Esophagus squamous epithelium (tissue), 5 donors: ENCODE data around the gene WBP1. TPM values are rescaled to one million over a fixed set of nuclear protein-coding genes. Genes with fewer than 3 reads are reported as not detected.

Experiments used
- DNase-seq: peaks from one replicate; lab custom pipeline; 2025; lab: John Stamatoyannopoulos, UW
- H3K27ac ChIP-seq, 4 donors: fragments of 200-600 bp; sonication (generic); one replicate each; pipeline ENCODE4 v1.5.1; 2016 to 2019; ENCODE audit warnings: mild to moderate bottlenecking in 1 of 4
- H3K27me3 ChIP-seq, 4 donors: fragments of 200-600 bp; sonication (generic); 1 replicate in 3 of 4; 2 replicates in 1 of 4; pipeline versions ENCODE4 v1.5.1 to v1.6.0; 2017 to 2021; ENCODE audit warnings: antibody characterized with exemption in 1 of 4
- H3K36me3 ChIP-seq, 3 donors: fragments of 200-600 bp; sonication (generic); one replicate each; pipeline ENCODE4 v1.5.1; 2016 to 2019
- H3K4me1 ChIP-seq, 3 donors: fragments of 200-600 bp; sonication (generic); one replicate each; pipeline ENCODE4 v1.5.1; 2017 to 2019
- H3K4me3 ChIP-seq, 4 donors: fragments of 200-600 bp; sonication (generic); 1 replicate in 3 of 4; 2 replicates in 1 of 4; pipeline ENCODE4 v1.5.1; 2016 to 2019; ENCODE audit warnings: mild to moderate bottlenecking in 2 of 4, moderate library complexity in 1 of 4
- H3K9me3 ChIP-seq, 3 donors: fragments of 200-600 bp; sonication (generic); one replicate each; pipeline ENCODE4 v1.5.1; 2016 to 2019
- POLR2A ChIP-seq, 4 donors: fragments of 450-650 bp; IDR thresholded peaks; one replicate each; pipeline ENCODE4 v1.6.1; 2017; ENCODE audit warnings: antibody characterized with exemption in 4 of 4, mild to moderate bottlenecking in 4 of 4, moderate library complexity in 3 of 4
- WGBS, 2 donors: methylation state at CpG; one replicate each; pipeline ENCODE4 v1.1.5; 2018; 5-methylcytosine and 5-hydroxymethylcytosine counted together
- intact Hi-C: fragments of 100-400 bp; cut with DNase I; formaldehyde crosslinking; loops from one replicate; pipeline ENCODE4 v1.15.0; 2022
- total RNA-seq, 4 donors: library from RNA; depleted of rRNA; stranded (reverse); fragments of >200 nt; gene quantifications; one replicate each; pipeline ENCODE4 v1.1.0, GENCODE V29; 2016
- TF ChIP-seq, protein P1 (sequence below), 6 experiments: fragments of 450-650 bp in 4 of 6; fragments of 200-600 bp in 2 of 6; sonication (generic) in 2 of 6; IDR thresholded peaks; one replicate each; pipeline ENCODE4 v1.5.1; 2016 to 2019; ENCODE audit warnings: antibody characterized with exemption in 6 of 6, mild to moderate bottlenecking in 4 of 6, moderate library complexity in 4 of 6
- donor health status: DM: yes; HTN: yes; CAD: no.

The WBP1 gene
- total RNA-seq, 4 donors from 2014 or later = 14.2 to 34.1 (median 25.3) TPM

DNA sequence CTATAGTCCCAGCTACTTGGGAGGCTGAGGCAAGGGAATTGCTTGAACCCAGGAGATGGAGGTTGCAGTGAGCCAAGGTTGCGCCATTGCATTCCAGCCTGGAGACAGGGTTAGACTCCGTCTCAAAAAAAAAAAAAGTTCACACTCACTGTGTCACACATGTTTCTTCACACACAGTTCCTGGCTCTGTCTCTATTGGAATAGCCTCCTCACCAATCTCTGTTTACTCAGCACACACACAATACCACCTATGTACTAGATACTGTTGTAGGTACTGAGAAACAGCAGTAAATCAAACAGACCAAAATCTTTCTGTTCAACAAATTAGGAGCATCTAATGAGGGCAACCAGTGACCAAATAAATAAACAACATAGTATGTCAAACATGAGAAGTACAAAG is 27.9 kb downstream of the WBP1 start:
- no peak for DNase-seq
- intact Hi-C loops = loop anchor here (10.0 kb wide), 1 partner anchor 99 kb away; no protein-coding TSS in a partner anchor
- Histone ChIP-seq H3K27me3 (no peaks in the 10 kb centered on the region), H3K4me1 (peaks cover 17 to 26% (median 17%) of the 10 kb centered on the region in 3 donors), H3K27ac (no peak overlapping the region), H3K9me3 (no peaks in the 10 kb centered on the region), H3K4me3 (no peak overlapping the region), H3K36me3 (peaks cover 9 to 62% (median 9%) of the 10 kb centered on the region in 3 donors)
- TF ChIP-seq, protein P1, sequence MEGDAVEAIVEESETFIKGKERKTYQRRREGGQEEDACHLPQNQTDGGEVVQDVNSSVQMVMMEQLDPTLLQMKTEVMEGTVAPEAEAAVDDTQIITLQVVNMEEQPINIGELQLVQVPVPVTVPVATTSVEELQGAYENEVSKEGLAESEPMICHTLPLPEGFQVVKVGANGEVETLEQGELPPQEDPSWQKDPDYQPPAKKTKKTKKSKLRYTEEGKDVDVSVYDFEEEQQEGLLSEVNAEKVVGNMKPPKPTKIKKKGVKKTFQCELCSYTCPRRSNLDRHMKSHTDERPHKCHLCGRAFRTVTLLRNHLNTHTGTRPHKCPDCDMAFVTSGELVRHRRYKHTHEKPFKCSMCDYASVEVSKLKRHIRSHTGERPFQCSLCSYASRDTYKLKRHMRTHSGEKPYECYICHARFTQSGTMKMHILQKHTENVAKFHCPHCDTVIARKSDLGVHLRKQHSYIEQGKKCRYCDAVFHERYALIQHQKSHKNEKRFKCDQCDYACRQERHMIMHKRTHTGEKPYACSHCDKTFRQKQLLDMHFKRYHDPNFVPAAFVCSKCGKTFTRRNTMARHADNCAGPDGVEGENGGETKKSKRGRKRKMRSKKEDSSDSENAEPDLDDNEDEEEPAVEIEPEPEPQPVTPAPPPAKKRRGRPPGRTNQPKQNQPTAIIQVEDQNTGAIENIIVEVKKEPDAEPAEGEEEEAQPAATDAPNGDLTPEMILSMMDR (IDR thresholded peaks at IDR 0.05) = no peak
- TF ChIP-seq POLR2A (IDR thresholded peaks at IDR 0.05) = no peak
- 96 to 100% methylated on average over 1 to 2 of the region's 2 CpGs for WGBS, 2 donors

DNA sequence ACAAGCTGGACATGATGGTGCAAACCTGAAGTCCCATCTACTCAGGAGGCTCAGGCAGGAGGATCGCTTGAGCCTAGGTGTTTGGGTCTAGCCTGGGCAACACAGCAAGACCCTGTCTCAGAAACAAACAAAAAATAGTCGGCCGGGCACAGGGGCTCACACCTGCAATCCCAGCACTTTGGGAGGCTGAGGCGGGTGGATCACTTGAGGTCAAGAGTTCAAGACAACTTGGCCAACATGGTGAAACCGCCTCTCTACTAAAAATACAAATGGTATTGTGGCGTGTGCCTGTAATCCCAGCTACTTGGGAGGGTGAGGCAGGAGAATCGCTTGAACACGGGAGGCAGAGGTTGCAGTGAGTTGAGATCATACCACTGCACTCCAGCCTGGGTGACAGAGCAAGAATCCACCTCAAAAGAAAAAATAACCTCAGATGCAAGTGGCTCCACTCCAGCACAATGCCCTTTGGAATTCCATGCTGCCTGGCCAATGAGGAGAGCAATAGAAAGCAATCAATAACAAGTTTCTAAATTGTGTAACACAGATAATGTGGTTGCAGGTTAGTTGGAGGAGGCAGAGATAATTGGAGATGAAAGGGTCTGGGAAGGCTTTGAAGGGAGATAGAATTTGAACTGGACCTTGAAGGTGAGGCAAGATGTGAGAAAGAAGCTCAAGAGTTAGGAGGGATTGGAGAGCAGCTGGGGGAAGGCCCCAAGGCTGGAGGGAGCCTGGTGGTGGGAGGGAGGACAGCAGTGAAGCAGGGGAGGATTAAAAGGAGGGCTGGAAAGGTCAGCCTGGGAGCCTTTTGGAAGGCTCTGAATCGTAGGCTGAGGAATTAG is 30.6 kb downstream of the WBP1 start:
- H3K27ac ChIP-seq = no peak overlapping the region
- intact Hi-C loops = loop anchor here (10.0 kb wide), 1 partner anchor 96 kb away; no protein-coding TSS in a partner anchor
- no peaks in the 10 kb centered on the region for H3K27me3 ChIP-seq
- WGBS, 2 donors = 81 to 86% methylated on average over 9 of the region's 9 CpGs
- no peaks in the 10 kb centered on the region for H3K9me3 ChIP-seq
- no peak overlapping the region for H3K4me3 ChIP-seq
- DNase-seq = no peak
- TF ChIP-seq POLR2A (IDR thresholded peaks at IDR 0.05) = no peak
- TF ChIP-seq, protein P1 (IDR thresholded peaks at IDR 0.05) = no peak
- peaks cover 20 to 87% (median 21%) of the 10 kb centered on the region in 3 donors for H3K36me3 ChIP-seq
- peaks cover under 1 to 8% (median 2%) of the 10 kb centered on the region in 3 donors for H3K4me1 ChIP-seq

DNA sequence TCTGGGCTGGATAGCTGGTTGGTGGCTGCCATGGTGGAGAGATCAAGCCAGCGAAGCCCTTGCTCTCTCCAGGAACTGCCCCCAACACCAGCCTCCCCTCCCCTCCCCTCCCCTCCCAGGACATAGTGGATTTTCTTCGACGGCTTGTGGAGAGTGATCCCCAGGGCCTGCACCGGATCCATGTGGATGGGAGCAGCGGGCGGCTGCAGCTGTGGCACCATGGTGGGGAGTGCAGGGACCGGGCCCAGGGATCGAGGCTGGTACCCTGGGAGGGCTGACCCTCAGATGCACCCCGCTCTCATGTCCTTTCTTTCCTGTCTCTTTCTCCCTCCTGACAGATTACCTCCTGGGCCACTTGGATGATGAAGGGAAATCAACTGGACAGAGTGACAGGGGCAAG is 31.7 kb downstream of the WBP1 start:
- H3K9me3 ChIP-seq = no peaks in the 10 kb centered on the region
- peaks cover 20 to 94% (median 21%) of the 10 kb centered on the region in 3 donors for H3K36me3 ChIP-seq
- H3K4me3 ChIP-seq = no peak overlapping the region
- TF ChIP-seq POLR2A (IDR thresholded peaks at IDR 0.05) = no peak
- TF ChIP-seq, protein P1 (IDR thresholded peaks at IDR 0.05) = no peak
- no peak for DNase-seq
- no peaks in the 10 kb centered on the region for H3K4me1 ChIP-seq
- no peak overlapping the region for H3K27ac ChIP-seq
- intact Hi-C loops = loop anchor here (10.0 kb wide), 1 partner anchor 95 kb away; no protein-coding TSS in a partner anchor
- no peaks in the 10 kb centered on the region for H3K27me3 ChIP-seq
- 93% methylated on average over 4 to 6 of the region's 9 CpGs for WGBS, 2 donors

DNA sequence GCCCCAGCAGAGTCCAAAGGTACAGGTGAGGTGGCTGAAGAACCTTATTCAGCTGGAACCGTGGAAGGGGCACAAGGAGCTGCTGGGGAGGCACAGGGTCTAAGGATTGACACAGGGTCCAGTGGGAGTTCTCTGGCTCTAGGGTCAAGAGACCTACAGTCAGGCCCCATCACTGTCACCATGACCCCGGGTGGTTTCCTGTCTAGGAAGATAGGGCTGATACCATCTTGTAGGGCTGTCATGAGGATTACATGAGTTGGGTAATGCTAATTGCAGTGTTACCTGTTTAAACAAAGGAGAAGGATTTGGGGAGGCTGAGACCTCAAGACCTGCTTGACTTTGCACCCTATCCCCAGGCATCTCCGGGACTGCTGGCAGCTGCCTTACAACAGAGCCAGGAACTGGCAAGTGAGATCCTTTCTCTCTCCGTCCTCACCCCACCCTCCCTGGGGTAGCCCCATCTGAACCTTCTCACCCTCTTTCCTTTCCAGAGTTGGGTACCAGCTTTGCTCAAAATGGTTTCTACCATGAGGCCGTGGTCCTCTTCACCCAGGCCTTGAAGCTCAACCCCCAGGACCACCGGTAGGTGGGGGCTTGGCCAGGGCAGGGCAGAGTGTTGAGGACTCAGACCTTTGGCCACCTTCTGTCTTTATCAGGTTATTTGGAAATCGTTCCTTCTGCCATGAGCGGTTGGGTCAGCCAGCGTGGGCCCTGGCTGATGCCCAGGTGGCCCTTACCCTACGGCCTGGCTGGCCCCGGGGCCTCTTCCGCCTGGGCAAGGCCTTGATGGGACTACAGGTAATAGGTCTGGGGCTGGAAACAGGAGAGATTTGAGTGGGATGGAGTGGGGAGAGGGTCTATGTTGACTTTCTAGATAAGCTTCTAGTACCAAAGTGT is 33.7 kb downstream of the WBP1 start:
- 88 to 92% methylated on average over 5 to 8 of the region's 12 CpGs for WGBS, 2 donors
- TF ChIP-seq POLR2A (IDR thresholded peaks at IDR 0.05) = no peak
- TF ChIP-seq, protein P1 (IDR thresholded peaks at IDR 0.05) = no peak
- H3K9me3 ChIP-seq = no peaks in the 10 kb centered on the region
- no peak overlapping the region for H3K27ac ChIP-seq
- intact Hi-C loops = no loop called here
- no peak for DNase-seq
- H3K4me1 ChIP-seq = no peaks in the 10 kb centered on the region
- peaks cover 0 to 5% (median 0%) of the 10 kb centered on the region in 4 donors for H3K27me3 ChIP-seq
- peaks cover 20 to 75% (median 21%) of the 10 kb centered on the region in 3 donors for H3K36me3 ChIP-seq
- H3K4me3 ChIP-seq = no peak overlapping the region
